Keratinocyte (primary cell): ENCODE measurements around the gene RAB11B. TPM values are rescaled to one million over a fixed set of nuclear protein-coding genes. Genes with fewer than 3 reads are reported as not detected.

Experiments used
- DNase-seq: peaks from one replicate; pipeline ENCODE4 v3.0.0-alpha.2; 2011; ENCODE audit warnings: low read depth, missing footprints, low spot score
- FAIRE-seq: peaks from 2 replicates; lab custom pipeline; 2011; peaks lifted over from hg19 to GRCh38; lab: Jason Lieb, UNC
- H2AFZ ChIP-seq: 2 replicates; pipeline ENCODE4 v1.6.0; 2012; ENCODE audit warnings: low read length, control low read depth, inconsistent platforms; ENCODE audit not compliant: control insufficient read depth
- H3K27ac ChIP-seq: 2 replicates; pipeline ENCODE4 v1.5.1; 2011; ENCODE audit warnings: low read length; ENCODE audit not compliant: control insufficient read depth, insufficient read depth
- H3K27me3 ChIP-seq: 3 replicates; pipeline ENCODE4 v1.6.0; 2011; ENCODE audit warnings: low read length; ENCODE audit not compliant: control insufficient read depth, insufficient read depth; ENCODE audit errors: extremely low read depth
- H3K36me3 ChIP-seq, 2 experiments: 2 replicates in 1 of 2; 3 replicates in 1 of 2; pipeline ENCODE4 v1.5.1; 2011; ENCODE audit warnings: low read length in 2 of 2, mild to moderate bottlenecking in 1 of 2; ENCODE audit not compliant: control insufficient read depth in 2 of 2, insufficient read depth in 2 of 2; ENCODE audit errors: extremely low read depth in 1 of 2
- H3K4me1 ChIP-seq: 3 replicates; pipeline ENCODE4 v1.5.1; 2011; ENCODE audit warnings: low read length; ENCODE audit not compliant: control insufficient read depth, insufficient read depth; ENCODE audit errors: extremely low read depth
- H3K4me2 ChIP-seq: 3 replicates; pipeline ENCODE4 v1.6.0; 2011; ENCODE audit warnings: low read depth, low read length; ENCODE audit not compliant: control insufficient read depth, insufficient read depth; ENCODE audit errors: extremely low read depth
- H3K4me3 ChIP-seq, 3 experiments: fragments of 200-600 bp in 1 of 3; sonication (generic) in 1 of 3; 2 replicates in 2 of 3; 3 replicates in 1 of 3; pipeline ENCODE4 v1.5.1; 2011 to 2016; ENCODE audit warnings: low read length in 3 of 3, mild to moderate bottlenecking in 3 of 3, control low read depth in 2 of 3, inconsistent platforms in 1 of 3, low read depth in 1 of 3, mixed read lengths in 1 of 3, mixed run types in 1 of 3, moderate library complexity in 1 of 3; ENCODE audit not compliant: control insufficient read depth in 2 of 3, insufficient read depth in 2 of 3; ENCODE audit errors: extremely low read depth in 1 of 3
- H3K79me2 ChIP-seq: 2 replicates; pipeline ENCODE4 v1.6.0; 2012; ENCODE audit warnings: low read length; ENCODE audit not compliant: control insufficient read depth, insufficient read depth
- H3K9ac ChIP-seq: 3 replicates; pipeline ENCODE4 v1.6.0; 2011; ENCODE audit warnings: low read length; ENCODE audit not compliant: control insufficient read depth, insufficient read depth; ENCODE audit errors: extremely low read depth
- H3K9me1 ChIP-seq: 3 replicates; pipeline ENCODE4 v1.6.0; 2011; ENCODE audit warnings: low read length; ENCODE audit not compliant: control insufficient read depth, insufficient read depth; ENCODE audit errors: extremely low read depth
- H3K9me3 ChIP-seq: 2 replicates; pipeline ENCODE4 v1.5.1; 2012; ENCODE audit warnings: low read depth, low read length; ENCODE audit not compliant: control insufficient read depth
- H4K20me1 ChIP-seq: 3 replicates; pipeline ENCODE4 v1.6.0; 2011; ENCODE audit warnings: low read length; ENCODE audit not compliant: control insufficient read depth, insufficient read depth; ENCODE audit errors: extremely low read depth
- EZH2 ChIP-seq: IDR thresholded peaks from one replicate; pipeline ENCODE4 v1.6.1; 2012; ENCODE audit warnings: inconsistent platforms, mild to moderate bottlenecking, low read length, moderate library complexity
- dilution Hi-C: fragments of 300-500 bp; cut with MboI; formaldehyde crosslinking; loops from one replicate; pipeline ENCODE4 v1.7.0; 2020; ENCODE audit warnings: low sequenced_read_pairs; ENCODE audit not compliant: extremely low pct_ligation_motif_present
- polyA plus RNA-seq, 5 experiments: library from polyadenylated mRNA; depleted of rRNA in 3 of 5; stranded (reverse) in 3 of 5; stranded (forward) in 1 of 5; unstranded in 1 of 5; fragments of >200 nt; gene quantifications; 1 replicate in 1 of 5; 2 replicates in 3 of 5; 3 replicates in 1 of 5; pipeline versions ENCODE4 v1.2.1 to v1.2.3, GENCODE V29; 2011 to 2012; ENCODE audit warnings: missing spikeins in 2 of 5, low read depth in 1 of 5, low replicate concordance in 1 of 5
- TF ChIP-seq, protein P1 (sequence below), 3 experiments: IDR thresholded peaks in 1 of 3; conservative IDR thresholded peaks in 1 of 3; optimal IDR thresholded peaks in 1 of 3; 2 replicates in 2 of 3; 3 replicates in 1 of 3; pipeline versions ENCODE3 to v1.5.1; 2011; ENCODE audit warnings: low read length in 3 of 3, mild to moderate bottlenecking in 3 of 3, moderate library complexity in 2 of 3, control low read depth in 1 of 3, inconsistent platforms in 1 of 3; ENCODE audit not compliant: insufficient read depth in 2 of 3; ENCODE audit errors: extremely low read depth in 1 of 3

Gene RAB11B
- polyA plus RNA-seq, 1 donor (not counting 4 experiments of a cell fraction or from before 2014, with no cell fraction given) = 14.3 TPM

DNA sequence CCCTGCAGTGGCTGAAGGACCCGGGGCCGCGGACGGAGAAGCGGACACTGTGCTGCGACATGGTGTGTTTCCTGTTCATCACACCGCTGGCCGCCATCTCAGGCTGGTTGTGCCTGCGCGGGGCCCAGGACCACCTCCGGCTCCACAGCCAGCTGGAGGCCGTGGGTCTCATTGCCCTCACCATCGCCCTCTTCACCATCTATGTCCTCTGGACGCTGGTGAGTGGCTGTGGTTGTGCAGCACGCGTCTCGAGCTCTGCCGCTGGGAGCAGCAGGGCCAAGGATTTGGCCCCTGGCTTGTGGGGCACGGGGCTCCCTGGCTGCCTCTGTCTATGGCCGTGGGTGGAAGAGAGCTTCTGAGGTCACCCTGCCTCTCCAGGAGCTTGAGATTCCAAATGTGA, 40.5 kb downstream of the RAB11B start:
- dilution Hi-C loops = no loop called here
- H3K4me1 ChIP-seq = no peaks in the 10 kb centered on the region
- H3K9me1 ChIP-seq = no peaks in the 10 kb centered on the region
- H3K4me3 ChIP-seq = no peak overlapping the region
- no peak overlapping the region for H2AFZ ChIP-seq
- no peaks in the 10 kb centered on the region for H3K79me2 ChIP-seq
- DNase-seq = no peak
- no peaks in the 10 kb centered on the region for H3K9me3 ChIP-seq
- no peak overlapping the region for H3K9ac ChIP-seq
- no peak overlapping the region for H3K4me2 ChIP-seq
- no peak for TF ChIP-seq EZH2
- TF ChIP-seq, protein P1, sequence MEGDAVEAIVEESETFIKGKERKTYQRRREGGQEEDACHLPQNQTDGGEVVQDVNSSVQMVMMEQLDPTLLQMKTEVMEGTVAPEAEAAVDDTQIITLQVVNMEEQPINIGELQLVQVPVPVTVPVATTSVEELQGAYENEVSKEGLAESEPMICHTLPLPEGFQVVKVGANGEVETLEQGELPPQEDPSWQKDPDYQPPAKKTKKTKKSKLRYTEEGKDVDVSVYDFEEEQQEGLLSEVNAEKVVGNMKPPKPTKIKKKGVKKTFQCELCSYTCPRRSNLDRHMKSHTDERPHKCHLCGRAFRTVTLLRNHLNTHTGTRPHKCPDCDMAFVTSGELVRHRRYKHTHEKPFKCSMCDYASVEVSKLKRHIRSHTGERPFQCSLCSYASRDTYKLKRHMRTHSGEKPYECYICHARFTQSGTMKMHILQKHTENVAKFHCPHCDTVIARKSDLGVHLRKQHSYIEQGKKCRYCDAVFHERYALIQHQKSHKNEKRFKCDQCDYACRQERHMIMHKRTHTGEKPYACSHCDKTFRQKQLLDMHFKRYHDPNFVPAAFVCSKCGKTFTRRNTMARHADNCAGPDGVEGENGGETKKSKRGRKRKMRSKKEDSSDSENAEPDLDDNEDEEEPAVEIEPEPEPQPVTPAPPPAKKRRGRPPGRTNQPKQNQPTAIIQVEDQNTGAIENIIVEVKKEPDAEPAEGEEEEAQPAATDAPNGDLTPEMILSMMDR (optimal IDR thresholded peaks at IDR 0.05 in 1 of 3, IDR thresholded peaks at IDR 0.05 in 1 of 3, conservative IDR thresholded peaks at IDR 0.05 in 1 of 3; ENCODE audit: extremely low read depth in 1 of 3, insufficient read depth in 2 of 3, low read length in 3 of 3) = no peak
- H3K36me3 ChIP-seq = peaks cover 0 to 2% of the 10 kb centered on the region in 2 experiments
- no peak overlapping the region for H3K27ac ChIP-seq
- no peak for FAIRE-seq
- no peaks in the 10 kb centered on the region for H4K20me1 ChIP-seq
- no peaks in the 10 kb centered on the region for H3K27me3 ChIP-seq

DNA sequence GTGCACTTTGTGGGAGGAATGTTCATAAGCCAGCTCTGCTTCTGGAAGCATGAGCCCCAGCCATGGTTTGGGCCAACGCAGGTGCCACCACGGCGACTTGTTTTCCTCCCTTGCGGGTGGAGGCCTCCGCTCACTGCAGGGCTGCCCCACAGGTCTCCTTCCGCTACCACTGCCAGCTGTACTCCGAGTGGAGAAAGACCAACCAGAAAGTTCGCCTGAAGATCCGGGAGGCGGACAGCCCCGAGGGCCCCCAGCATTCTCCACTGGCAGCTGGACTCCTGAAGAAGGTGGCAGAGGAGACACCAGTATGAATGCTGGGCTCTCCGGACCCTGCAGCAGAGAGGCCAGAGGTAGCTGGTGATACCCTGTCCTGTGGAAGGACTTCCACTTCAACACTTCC, 48.1 kb downstream of the RAB11B start:
- DNase-seq = no peak
- TF ChIP-seq, protein P1 (optimal IDR thresholded peaks at IDR 0.05 in 1 of 3, IDR thresholded peaks at IDR 0.05 in 1 of 3, conservative IDR thresholded peaks at IDR 0.05 in 1 of 3; ENCODE audit: extremely low read depth in 1 of 3, insufficient read depth in 2 of 3, low read length in 3 of 3) = no peak
- TF ChIP-seq EZH2 = no peak
- Histone ChIP-seq H3K4me2 (no peak overlapping the region), H3K27me3 (no peaks in the 10 kb centered on the region), H3K4me1 (no peaks in the 10 kb centered on the region), H3K9me1 (no peaks in the 10 kb centered on the region), H3K79me2 (no peaks in the 10 kb centered on the region), H3K9me3 (no peaks in the 10 kb centered on the region), H4K20me1 (no peaks in the 10 kb centered on the region), H3K36me3 (peaks cover 0 to 1% of the 10 kb centered on the region in 2 experiments), H3K4me3 (no peak overlapping the region), H2AFZ (no peak overlapping the region), H3K9ac (no peak overlapping the region), H3K27ac (no peak overlapping the region)
- FAIRE-seq = no peak
- dilution Hi-C loops = no loop called here
